Inferior parietal cortex (tissue), 1 donor: ENCODE results near the gene AMDHD2.
"Not testable (repeated sequence)": the region's sequence is repeated elsewhere in the genome, so short reads cannot be mapped to it uniquely, and the experiment has no call there.

Experiments
- DNase-seq: peaks from one replicate; pipeline ENCODE4 v3.0.0-alpha.2; 2016; ENCODE audit errors: extremely low spot score

Gene AMDHD2

DNA sequence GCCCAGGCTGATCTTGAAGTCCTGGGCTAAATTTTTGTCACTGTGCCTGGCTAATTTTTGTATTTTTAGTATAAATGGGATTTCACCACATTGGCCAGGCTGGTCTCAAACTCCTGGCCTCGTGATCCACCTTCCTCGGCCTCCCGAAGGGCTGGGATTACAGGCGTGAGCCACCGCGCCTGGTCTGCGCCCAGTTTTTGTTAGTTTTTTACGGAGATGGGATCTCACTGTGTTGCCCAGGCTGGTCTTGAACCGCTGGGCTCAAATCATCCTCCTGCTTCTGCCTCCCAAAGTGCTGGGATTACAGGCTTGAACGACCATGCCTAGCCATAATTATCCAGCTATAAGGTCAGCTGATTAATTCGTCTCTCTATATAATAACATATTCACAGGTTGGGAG is 13.7 kb downstream of the AMDHD2 start:
- DNase-seq = no peak

DNA sequence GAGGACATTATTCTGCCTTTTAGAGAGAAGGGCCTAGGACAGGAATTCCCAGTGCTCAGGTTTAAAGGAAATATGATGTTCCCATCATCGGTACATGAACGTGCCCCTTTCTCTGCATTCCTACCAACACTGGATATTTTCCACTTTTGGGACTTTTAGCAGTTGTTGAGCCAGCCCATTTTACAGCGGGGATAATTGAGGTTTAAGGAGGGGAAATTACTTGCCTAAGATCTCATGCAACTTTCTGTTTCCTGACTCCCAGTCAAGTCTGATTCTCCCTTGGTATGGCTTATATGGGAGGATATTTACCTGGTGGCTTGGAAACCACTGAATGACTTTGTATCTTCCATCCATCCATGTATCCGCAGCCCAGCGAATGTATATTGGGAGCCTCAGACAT is 14.2 kb downstream of the AMDHD2 start:
- DNase-seq = not testable (repeated sequence)

DNA sequence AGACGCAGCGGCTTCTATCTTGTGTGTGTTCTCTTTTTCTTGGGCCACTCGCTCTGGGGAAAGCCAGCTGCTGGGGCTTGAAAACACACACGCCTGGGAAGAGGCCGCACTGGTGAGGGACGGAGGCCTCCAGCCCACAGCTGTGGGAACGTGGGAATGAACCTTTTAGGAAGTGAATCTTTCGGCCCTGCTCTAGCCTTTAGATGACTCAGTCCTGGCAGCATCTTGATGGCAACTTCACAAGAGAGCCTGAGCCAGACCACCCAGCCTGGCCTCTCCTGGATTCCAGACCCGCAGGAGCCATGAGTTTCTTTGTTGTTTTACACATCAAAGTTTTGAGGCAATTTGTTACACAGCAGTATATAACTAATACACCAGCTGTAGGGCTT is 15.4 kb downstream of the AMDHD2 start:
- no peak for DNase-seq

DNA sequence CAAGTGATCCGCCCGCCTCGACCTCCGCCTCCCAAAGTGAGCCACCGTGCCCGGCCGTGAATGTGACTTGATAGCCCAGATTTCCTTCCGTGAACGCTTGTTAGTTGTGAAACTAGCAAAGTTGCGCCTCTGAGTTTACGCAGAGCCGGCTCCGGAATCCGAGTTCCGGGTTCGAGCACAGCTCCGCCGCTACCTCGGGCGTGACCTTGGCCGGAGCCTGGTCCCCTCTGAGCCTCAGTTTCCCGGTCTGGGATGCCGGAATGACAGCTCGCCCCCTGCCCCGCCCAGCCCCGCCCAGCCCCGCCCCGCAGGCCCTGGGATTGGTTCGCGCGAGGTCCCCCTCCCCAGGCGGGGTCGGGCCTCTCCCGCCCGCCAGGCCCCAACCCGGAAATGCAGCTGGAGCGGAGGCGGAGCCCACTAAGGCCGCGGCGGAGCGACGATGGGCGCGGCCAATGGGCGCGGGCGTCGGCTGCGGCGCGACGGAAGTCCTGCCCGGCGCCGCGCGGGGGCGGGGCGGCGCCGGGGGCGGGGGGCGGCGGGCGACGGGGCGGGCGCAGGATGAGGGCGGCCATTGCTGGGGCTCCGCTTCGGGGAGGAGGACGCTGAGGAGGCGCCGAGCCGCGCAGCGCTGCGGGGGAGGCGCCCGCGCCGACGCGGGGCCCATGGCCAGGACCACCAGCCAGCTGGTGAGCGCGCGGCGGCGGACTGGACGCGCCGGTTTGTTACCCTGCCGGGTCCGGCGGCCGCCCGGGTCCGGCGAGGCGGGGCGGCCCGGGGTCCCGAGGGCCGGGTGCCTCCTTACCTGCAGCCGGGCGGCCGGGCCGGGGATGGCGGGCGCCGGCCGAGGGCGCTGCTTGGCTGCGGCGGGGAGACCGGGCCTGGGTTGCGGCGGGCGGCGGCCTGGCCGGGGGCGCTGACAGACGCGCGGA is 17.5 kb downstream of the AMDHD2 start, which contains the start of gene PDPK1:
Gene PDPK1, plus strand, starts transcription at position 571 of the 929 bp plus-strand sequence. Its CDS starts 92 bp downstream, at position 663.
- peak; percentile 93 for DNase-seq

DNA sequence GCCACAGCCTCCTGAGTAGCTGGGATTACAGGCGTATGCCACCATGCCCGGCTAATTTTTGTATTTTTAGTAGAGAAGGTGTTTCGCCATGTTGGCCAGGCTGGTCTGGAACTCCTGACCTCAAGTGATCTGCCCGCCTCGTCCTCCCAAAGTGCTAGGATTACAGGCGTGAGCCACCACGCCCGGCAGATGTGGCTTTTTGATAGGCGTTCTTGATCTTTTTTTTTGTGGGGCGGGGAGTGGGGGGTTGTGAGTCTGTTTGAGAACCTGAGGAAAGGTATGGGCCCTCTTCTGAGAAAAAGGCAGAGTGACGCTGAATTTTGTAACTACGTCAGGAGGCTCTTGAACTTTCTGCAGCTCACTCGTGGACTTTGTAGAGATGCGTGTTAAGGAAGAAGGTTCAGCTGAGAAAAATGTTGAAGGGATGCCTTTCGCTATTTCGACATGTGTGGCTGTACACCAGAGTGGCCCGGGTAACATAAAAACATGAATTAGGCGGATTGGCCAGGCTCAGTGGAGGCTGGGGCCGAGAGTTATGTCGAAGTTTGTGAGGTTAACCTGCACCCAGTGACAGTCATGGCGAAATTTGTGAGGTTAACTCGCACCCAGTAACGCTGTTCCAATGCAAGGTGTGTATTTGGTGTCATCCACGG is 19.1 kb downstream of the AMDHD2 start:
- not testable (repeated sequence) for DNase-seq

DNA sequence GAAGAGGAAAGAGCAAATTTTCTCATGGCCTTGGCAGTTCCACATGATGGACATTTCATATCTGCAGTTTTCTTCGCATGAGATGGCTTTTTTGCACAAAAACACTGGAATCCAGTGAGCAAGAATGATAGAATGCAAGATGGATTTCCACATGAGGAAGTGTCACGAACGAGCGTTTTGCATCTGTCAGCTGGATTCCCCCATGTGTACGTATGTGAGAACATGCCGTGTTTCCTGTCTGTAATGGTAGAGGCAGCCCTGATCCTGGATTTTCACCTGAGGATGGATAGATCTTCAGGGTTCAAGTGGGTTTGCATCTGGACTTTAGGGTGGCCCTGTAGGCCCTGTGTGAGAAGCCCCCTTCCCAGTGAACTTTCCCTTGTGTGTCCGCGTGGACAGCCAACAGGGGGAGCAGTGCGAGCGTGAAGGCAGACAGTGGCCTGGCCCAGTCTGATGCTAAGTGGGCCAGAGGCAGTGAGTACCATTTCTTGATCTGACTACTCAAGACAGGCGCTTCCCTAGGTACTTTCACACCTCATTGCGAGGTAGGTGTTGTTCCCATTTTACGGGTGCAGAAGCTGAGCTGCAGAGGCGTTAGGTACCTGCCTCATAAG is 19.8 kb downstream of the AMDHD2 start:
- not testable (repeated sequence) for DNase-seq

DNA sequence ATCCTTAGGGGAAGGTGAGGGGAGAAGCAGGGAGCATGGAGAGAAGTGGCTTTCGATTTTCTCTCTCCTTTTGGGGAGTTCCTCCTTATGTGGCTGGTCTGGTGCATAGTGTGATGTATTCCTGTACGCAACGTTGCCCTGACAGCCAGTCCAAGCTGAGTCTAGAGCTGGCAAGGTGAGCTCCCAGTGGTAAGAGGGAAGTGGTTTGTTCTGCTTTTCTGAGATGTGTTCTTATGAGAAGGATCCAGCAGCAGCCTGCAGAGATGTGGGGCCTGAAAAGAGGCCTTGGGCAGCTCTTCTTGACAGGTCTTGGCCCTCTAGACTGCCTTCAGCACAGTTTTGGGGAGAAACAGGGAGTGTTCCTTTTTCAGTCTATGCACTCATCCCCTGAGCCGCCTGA is 20.7 kb downstream of the AMDHD2 start:
- not testable (repeated sequence) for DNase-seq

DNA sequence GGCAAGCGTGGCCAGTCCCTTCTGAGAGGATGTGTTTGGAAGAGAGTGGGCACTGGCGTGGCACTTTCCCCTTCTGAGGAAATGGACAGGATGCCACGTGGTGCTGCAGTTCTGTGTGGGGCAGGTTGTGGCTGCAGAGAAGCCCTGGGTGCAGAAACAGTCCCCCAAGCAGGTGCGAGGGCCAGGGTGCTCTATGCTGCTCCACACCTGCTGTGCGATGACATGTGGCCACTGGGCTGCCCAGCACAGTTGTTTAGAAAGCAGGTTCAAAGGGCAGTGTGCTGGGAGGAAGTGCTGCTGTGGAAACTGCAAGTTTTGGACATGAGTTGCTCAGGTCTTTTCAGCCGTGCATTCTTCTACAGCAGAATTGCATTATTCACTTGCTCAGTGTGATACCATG is 21.2 kb downstream of the AMDHD2 start:
- DNase-seq = not testable (repeated sequence)

DNA sequence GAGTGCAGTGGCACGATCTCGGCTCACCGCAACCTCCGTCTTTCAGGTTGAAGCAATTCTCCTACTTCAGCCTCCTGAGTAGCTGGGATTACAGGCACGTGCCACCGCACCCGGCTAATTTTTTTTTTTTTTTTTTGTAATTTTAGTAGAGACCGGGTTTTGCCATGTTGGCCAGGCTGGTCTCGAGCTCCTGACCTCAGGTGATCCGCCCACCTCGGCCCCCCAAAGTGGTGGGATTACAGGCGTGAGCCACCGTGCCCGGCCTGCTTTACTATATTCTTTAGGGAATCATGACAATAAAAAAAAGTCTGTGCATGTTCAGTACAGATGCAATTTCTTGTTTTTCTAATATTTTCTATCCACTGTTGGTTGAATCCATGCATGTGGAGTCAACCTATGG is 23.6 kb downstream of the AMDHD2 start:
- DNase-seq = not testable (repeated sequence)

DNA sequence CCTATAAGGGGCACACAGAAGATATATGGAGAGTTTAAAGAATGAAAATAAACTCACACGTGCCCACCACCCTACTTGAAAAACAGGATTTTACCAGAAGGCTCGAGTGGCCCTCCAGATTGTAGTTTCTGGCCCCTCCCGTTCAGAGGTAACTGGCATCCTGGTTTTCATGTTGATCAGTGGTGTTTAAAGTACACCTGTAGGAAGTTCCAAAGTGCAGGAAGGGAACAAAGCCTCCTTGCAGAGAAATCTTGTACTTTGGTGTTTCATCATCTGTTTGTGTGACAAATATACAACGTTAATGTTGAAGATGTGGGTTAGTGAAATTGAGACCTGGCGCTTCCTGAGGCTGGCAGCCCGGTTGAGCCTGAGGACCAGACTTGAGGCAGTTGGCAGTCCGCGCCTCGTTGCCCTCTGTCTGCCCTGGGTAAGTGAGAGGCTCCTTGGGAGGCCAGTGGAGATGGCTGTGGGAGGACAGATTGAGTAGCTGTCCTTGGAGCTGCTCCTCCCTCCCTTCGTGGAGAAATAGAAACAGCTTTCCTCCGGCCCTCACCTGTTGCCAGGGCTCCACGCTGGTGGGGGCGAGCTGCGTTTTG is 30.2 kb downstream of the AMDHD2 start:
- not testable (repeated sequence) for DNase-seq

DNA sequence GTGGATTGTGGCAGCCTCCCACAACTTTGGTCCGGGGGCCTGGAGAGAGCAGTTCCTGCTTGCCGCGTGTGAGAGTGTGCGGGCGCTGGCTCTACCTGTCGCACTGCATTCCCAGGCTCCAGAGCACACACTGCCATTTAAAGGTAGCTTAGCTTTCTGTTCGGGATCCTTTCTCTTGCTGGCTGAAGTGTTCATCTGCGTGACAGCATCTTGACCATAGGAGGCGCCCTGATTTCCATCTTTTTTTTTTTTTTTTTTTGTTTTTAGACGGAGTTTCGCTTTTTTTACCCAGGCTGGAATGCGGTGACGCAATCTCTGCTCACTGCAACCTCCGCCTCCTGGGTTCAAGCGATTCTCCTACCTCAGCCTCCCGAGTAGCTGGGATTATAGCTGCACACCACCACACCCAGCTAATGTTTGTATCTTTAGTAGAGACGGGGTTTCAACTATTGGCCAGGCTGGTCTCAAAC is 31.3 kb downstream of the AMDHD2 start:
- DNase-seq = not testable (repeated sequence)

DNA sequence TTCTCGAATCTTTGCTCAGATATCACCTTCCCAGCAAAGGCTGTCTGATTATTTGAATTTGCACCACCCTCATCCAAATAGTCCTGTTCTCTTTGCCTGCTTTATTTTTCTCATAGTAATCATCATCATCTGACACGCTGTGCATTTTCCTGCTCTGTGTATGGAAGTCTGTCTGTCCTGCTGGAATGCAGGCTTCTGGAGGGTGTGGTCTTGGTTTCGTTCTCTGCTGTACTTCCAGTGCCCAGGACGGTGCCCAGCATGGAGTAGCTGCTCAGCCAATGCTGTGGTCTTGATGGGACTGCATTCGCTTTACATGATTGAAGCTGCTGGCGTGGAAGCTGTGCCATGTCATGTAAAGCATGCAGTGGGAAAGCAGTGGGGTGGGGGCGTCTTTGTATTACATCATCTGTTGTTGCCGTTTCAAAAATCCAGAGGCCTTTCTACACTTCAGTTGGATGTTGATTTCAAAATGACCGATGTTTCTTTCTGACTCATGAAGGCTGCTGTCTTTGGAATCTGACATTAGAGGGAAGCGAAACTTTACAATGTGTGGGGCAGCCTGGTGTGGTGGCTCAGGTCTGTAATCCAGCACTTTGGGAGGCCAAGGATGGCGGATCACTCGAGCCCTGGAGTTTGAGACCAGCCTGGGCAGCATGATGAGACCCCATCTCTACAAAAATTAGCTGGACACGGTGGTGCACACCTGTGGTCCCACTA is 34.7 kb downstream of the AMDHD2 start:
- DNase-seq = not testable (repeated sequence)

DNA sequence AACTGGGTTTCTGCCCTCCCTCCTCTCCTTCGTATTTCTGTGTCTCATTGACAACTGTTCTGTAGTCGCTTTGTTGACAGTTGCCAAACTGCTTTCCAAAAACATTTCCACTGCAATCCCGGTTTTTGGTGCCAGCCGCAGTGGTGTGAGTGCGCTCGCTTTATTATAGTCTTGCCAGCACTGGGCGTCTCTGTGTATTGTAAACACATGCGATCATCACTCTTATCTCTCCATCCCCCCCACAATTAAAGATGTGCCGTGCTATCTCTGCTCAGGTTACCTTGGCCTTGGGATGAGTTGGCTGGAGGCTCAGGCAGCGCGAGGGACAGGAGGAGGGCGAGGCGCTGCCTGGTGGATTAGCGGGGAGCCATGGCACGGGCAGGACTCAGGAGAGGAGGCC is 37.0 kb downstream of the AMDHD2 start:
- DNase-seq = not testable (repeated sequence)

DNA sequence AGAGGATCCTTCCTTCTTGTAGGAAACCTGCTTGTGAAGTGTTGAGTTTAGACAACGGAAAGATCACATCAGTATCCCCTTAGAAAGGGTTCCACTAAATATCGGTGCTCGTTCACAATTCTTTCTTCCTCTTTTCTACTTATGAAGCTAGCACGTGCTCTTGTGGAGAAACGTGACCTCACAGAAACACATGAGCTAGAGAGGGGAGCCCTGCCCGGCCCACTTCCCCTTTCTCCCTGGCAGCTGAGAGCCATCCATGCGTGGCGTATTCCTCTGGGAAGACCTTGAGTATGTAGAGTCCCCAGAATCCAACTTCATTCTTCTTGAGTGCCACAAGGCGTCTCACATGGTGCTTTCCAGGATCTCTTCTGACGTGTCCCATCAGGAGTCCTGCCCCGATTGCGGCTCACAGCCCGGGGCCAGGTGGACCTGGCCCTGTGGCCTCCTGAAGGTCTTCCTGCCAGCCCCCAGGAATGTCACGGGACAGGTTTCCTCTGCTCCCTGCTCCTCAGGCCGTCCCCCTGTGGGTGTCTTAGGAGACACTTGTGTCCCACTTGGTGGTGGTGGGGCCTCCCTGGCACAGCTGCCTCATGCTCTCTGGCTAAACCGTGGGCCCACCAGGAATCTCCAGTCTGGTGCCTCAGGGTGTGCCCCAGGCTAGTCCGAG is 40.1 kb downstream of the AMDHD2 start:
- DNase-seq = not testable (repeated sequence)

DNA sequence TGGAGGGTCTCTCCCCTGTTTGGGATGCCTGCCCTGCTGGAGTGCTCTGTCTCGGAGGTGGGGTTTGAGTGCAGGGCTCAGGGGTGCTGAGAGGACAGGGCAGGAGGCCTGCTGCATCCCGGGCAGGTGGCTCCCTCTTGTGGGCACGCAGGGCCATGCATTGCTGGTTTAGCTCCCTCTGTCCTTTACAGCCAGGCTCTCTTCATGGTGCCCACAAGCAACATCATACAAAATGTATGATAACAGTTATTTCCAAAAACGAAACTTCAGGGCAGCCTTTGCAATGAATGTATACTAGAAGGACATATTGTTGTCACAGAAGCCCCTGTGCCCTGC is 40.6 kb downstream of the AMDHD2 start:
- DNase-seq = not testable (repeated sequence)

DNA sequence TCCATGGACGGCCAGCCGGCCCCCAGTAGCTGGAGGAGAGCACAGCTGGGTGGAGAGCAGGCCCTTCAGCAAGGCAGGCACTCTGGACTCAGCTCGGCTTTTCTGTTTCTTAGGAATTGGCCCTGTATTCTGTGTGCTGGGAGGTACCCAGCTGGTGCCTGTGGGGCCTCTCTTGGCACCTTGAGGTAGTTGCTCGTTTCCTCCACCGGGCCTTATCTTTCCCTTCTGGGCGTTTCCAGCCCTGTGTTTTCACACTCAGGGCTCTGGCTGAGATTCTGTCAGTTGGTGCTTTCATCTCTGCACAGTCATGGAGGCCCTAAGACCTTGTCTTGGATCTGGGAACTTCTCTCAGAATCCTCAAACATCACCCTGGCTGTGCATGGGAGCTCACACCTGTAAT is 47.3 kb downstream of the AMDHD2 start:
- not testable (repeated sequence) for DNase-seq

DNA sequence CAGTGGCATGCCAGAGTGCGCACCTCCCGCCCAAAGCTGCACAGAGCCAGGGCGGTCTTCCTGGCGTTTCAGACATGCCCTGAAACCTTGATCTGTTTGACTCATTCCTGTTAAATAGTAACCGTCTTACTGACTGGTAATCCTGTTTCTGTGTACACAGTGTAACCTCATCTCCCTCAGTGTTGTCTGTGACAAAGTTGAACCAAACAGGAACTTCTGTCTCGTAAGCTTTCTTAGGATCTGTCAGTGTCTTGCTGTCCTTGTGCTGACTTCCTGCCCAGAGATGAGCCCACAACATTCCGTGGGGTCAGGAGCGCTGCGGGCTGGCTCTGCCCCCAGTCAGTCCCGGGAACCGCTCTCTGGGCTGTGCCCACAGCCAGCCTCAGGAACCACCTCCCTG is 48.4 kb downstream of the AMDHD2 start:
- not testable (repeated sequence) for DNase-seq

DNA sequence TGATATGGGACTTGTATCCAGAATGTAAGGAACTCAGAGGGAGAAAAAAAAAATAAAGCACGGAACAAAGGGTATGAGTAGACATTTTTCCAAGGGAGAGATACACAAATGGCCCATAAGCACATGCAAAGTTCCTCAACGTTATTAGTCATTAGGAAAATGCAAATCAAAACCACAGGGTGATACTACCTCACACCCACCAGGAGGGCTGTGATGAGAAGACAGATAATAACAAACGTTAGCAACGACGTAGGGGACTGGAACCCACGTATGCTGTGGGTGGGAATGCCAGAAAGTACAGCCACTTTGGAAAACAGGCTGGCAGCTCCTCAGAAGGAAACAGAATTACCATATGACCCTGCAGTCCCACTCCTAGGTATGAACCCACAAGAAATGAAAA is 52.5 kb downstream of the AMDHD2 start:
- DNase-seq = not testable (repeated sequence)

DNA sequence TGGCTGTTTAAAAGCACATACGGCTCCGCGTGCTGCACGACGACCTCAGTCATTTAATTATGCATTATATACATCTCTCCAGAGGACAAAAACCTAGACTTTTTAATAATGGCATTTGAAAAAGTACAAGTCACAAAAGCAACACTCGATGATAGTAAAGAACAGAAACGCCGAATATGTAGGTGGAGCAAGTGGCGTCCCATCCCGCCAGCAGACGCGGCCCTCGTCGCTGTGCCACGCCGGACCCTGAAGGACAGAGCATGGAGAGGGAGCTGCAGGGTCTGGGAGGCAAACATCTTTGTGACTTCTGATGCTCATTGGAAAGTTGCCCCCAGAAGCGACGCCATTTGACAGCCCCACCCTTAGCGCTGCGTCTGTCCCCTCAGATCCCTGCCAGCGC is 55.7 kb downstream of the AMDHD2 start:
- DNase-seq = not testable (repeated sequence)

DNA sequence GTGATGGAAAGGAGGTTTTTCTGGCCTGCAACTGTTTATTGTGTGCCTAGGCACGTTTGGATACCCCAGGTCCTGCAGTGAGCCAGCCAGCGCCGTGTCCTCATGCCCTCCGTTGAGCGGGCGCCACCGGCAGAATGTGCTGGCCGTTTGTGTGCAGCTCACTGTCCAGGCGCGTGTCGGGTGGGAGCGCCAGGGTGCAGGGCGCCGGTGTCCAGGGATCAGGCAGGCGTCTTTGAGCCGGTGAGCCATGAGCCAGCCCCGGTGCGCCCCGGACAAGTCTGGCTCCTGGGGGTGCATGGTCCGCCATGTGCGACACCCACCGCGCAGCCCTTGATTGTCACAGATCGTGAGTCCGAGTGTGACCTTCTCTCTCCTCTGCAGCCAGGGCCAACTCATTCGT is 56.9 kb downstream of the AMDHD2 start:
- DNase-seq = not testable (repeated sequence)

DNA sequence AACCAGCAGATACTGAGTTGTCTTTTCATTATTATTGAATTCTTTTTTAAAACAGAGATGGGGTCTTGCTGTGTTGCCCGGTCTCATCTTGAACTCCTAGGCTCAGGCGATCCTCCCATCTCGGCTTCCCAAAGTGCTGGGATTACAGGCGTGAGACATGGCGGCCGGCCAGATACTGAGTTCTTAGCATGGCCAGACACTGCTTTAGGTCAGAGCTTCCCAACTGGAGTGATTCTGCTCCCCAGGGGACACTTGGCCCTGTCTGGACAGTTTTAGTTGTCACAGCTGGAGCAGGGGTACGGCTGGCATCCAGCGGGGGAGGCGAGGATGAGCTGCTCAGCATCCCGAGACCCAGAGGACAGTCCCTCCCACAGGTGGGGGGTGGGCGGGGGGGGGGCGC is 58.7 kb downstream of the AMDHD2 start:
- DNase-seq = not testable (repeated sequence)
